Bronchial epithelial cell (primary cell): ENCODE results near the gene ZSWIM1. TPM values are rescaled to one million over a fixed set of nuclear protein-coding genes. Genes with fewer than 3 reads are reported as not detected.

Experiments used
- DNase-seq: peaks from one replicate; pipeline ENCODE4 v3.0.0-alpha.2; 2010; ENCODE audit warnings: low read depth
- FAIRE-seq: peaks from 2 replicates; lab custom pipeline; 2011; peaks lifted over from hg19 to GRCh38; lab: Jason Lieb, UNC
- H3K27me3 ChIP-seq: 2 replicates; pipeline ENCODE4 v1.5.1; 2011; ENCODE audit warnings: low read length; ENCODE audit not compliant: control insufficient read depth, insufficient read depth
- H3K36me3 ChIP-seq: 2 replicates; pipeline ENCODE4 v1.5.1; 2011; ENCODE audit warnings: low read length; ENCODE audit not compliant: control insufficient read depth, insufficient read depth
- H3K4me3 ChIP-seq: 2 replicates; pipeline ENCODE4 v1.5.1; 2011; ENCODE audit warnings: mild to moderate bottlenecking, low read depth, low read length, control low read depth
- CTCF ChIP-seq: IDR thresholded peaks from 2 replicates; pipeline ENCODE4 v1.5.1; 2011; ENCODE audit warnings: mild to moderate bottlenecking, moderate library complexity, low read length, control low read depth, inconsistent platforms; ENCODE audit not compliant: insufficient read depth, severe bottlenecking
- total RNA-seq: library from RNA; depleted of rRNA; stranded (reverse); fragments of >200 nt; gene quantifications from 2 replicates; pipeline ENCODE4 v1.2.1, GENCODE V29; 2014

ZSWIM1 gene
- total RNA-seq, 1 donor from 2014 or later = 1.3 TPM

GRCh38 chr20:45842169-45842812 lies 38.7 kb upstream of the ZSWIM1 start:
- FAIRE-seq (no peak), DNase-seq (no peak)
- no peak overlapping the region for H3K4me3 ChIP-seq
- TF ChIP-seq CTCF = no peak
- H3K27me3 ChIP-seq = no peaks in the 10 kb centered on the region
- H3K36me3 ChIP-seq = peaks cover 17% of the 10 kb centered on the region

- Histone ChIP-seq H3K27me3 (no peaks in the 10 kb centered on the region), H3K36me3 (peaks cover 21% of the 10 kb centered on the region), H3K4me3 (no peak overlapping the region)
- TF ChIP-seq CTCF = no peak
- DNase-seq (no peak), FAIRE-seq (no peak)
Measured at GRCh38 chr20:45843506-45843905, 37.5 kb upstream of the ZSWIM1 start.

GRCh38 chr20:45845452-45845851 lies 35.6 kb upstream of the ZSWIM1 start:
- TF ChIP-seq CTCF = no peak
- no peak for DNase-seq
- Histone ChIP-seq H3K27me3 (no peaks in the 10 kb centered on the region), H3K36me3 (peaks cover 21% of the 10 kb centered on the region), H3K4me3 (no peak overlapping the region)
- FAIRE-seq = no peak

GRCh38 chr20:45848421-45848820 lies 32.6 kb upstream of the ZSWIM1 start:
- TF ChIP-seq CTCF = no peak
- Histone ChIP-seq H3K4me3 (no peak overlapping the region), H3K36me3 (peaks cover 18% of the 10 kb centered on the region), H3K27me3 (no peaks in the 10 kb centered on the region)
- DNase-seq (no peak), FAIRE-seq (no peak)

GRCh38 chr20:45848969-45849582 lies 32.0 kb upstream of the ZSWIM1 start:
- TF ChIP-seq CTCF = no peak
- Histone ChIP-seq H3K4me3 (no peak overlapping the region), H3K36me3 (peaks cover 14% of the 10 kb centered on the region), H3K27me3 (no peaks in the 10 kb centered on the region)
- FAIRE-seq (no peak), DNase-seq (no peak)

GRCh38 chr20:45850238-45850637 lies 30.8 kb upstream of the ZSWIM1 start:
- Histone ChIP-seq H3K27me3 (no peaks in the 10 kb centered on the region), H3K4me3 (no peak overlapping the region), H3K36me3 (peaks cover 15% of the 10 kb centered on the region)
- DNase-seq (no peak), FAIRE-seq (no peak)
- TF ChIP-seq CTCF = no peak
